GM18861 (cell line): ENCODE measurements around the gene CDT1.
A peak's percentile ranks its signal among the peaks of the same experiment; 100 is the strongest.

Source experiments
- ATAC-seq: cut with Tn5 transposase; IDR thresholded peaks from one replicate; pipeline ENCODE4 v1.9.1; 2021; ENCODE audit not compliant: unreplicated experiment

The CDT1 gene

GRCh38 chr16:88854306-88855111, 50.9 kb downstream of the CDT1 start:
- no peak for ATAC-seq

GRCh38 chr16:88855176-88855575, 51.6 kb downstream of the CDT1 start:
- no peak for ATAC-seq

GRCh38 chr16:88855736-88856121, 52.1 kb downstream of the CDT1 start:
- no peak for ATAC-seq

DNA sequence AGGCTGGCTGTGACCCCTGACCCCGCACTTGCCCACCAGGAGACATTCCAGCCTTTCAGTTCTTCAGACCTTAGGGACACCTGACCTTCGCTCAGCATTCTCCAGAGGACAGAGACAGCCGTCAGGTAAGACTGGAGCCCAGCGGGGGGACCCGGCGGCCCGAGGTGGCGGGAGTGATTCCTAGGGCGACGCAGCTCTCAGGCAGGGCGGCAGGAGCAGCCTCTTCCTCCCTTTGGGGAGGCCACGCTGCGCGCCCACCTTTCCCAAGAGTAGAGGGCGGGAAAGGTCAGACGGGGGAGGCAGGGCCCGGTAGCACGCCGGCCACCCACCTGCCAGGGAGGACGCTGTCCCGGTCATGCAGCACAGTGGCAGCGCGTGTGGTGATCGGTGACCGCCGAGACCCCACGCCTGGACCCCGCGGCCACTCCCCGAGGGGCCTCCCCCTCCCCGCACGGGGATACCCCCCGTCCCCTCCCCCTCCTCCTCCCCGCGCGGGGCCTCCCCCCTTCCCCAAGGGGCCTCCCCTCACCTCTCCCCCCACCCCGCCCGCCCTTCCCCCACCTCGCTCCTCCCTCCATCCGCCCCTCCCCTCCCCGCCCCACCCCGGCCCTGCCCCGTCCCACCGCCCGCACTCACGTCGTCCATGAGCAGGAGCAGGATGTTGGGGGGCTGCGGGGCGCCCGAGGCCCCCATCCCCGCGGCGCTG, 52.7 kb downstream of the CDT1 start:
- no peak for ATAC-seq

DNA sequence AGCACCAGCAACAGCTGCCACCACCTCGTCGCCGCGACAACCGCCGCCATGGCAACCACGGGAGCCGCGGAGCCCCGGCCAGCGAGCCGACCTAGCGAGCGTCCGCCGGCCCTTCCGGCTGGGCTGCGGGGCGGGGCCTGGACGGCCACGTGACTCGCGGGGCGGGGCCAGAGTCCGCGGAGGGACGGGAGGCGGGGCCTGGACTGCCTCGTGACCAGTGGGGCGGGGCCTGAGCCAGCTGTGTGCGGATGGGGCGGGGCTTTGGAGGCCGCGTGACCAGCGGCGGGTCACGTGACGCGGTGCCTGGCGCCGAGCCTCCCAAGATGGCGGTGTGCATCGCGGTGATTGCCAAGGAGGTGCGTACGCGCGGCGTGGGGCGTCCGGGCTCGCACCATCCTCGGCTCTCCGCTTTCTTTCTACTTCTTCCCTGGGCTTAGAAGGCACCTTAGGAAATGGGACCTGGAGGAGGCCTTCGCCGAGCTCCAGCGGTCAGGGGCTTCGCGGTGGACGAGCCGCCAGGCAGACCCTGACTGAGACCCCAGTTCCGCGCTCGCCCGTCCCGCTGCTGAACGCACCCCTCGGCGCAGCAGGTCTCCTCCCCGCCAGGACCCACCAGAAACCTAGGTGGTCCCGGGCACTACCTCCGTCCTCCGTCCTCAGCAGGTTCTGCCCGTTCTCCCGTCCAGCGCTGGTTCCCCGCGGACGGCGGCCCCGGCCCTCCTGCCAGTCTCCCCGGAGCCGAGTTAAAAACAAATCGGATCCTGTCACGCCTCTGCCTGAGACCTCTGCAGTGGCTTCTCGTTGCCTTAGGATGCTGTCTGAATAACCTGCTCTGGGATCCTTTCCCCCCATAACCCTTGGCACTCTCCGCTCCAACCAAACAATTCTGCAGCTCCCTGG, 53.5 kb downstream of the CDT1 start, which contains the start of the genes GALNS and TRAPPC2L:
TSS of gene GALNS (minus strand) at position 120 of the 900 bp plus-strand sequence. CDS start at position 50, 70 bp downstream.
TSS of gene TRAPPC2L (plus strand) at position 300 of the 900 bp plus-strand sequence. CDS start at position 324, 24 bp downstream.
- peak; percentile 67 for ATAC-seq

GRCh38 chr16:88857728-88858339, 54.2 kb downstream of the CDT1 start:
- ATAC-seq = peak; percentile 38
